Forelimb muscle (tissue), 1 donor: ENCODE data around the gene IGLL5. TPM values are rescaled to one million over a fixed set of nuclear protein-coding genes. Genes with fewer than 3 reads are reported as not detected.

Source experiments
- DNase-seq: peaks from one replicate; pipeline ENCODE4 v3.0.0-alpha.2; 2013; ENCODE audit warnings: low read depth
- polyA plus RNA-seq: library from polyadenylated mRNA; unstranded; fragments of 120-200 nt; gene quantifications from one replicate; pipeline ENCODE4 v1.2.1, GENCODE V29; 2013; ENCODE audit not compliant: insufficient read length

The IGLL5 gene
- polyA plus RNA-seq, 1 donor = not detected

DNA sequence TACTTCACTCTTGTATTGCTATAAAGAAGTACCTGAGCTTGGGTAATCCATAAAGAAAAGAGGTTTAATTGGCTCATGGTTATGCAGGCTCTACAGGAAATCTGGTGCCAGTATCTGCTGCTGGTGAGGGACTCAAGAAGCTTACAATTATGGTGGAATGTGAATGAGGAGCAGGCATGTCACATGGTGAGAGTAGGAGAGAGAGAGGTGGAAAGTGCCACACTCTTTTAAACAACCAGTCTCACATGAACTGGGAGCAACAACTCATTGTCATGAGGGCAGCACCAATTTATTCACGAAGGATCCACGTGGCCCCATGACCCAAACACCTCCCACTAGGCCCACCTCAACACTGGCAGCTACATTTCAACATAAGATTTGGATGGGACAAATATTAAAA lies 24.6 kb upstream of the IGLL5 start:
- no peak for DNase-seq

DNA sequence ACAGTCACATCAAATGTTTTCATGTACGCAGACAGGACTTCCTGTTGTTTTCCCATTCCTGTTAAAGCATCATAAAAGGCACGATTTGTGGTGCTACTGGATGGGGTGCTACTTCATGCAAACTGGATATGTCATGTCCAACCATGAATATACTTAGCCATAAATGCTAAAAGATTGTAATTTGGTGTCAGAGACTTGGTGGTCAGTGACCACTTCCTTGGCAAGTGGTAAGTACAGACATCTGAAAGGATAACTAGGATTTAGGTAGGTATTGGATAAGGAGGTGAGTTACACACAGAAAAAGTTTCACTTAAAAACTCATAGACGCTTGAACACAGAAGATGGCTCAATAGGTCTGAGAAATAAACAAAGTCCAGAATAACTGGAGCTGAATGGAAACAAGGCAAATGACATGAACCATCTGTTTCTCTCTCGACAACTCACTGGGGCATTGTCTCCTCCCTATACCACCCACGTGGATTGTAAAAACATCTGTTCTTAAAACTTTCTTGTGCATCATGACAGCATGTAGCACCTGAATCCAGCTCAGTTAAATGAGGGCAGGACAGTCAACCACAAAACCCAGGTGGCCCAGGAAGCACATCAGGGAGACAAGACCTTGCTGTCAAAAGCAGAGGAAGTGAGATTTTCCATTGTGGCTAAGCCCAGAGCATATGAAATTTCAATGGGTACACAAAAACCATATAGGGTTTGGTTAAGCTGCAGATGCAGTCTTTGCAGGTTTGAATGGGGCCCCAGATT lies 22.1 kb upstream of the IGLL5 start:
- no peak for DNase-seq

DNA sequence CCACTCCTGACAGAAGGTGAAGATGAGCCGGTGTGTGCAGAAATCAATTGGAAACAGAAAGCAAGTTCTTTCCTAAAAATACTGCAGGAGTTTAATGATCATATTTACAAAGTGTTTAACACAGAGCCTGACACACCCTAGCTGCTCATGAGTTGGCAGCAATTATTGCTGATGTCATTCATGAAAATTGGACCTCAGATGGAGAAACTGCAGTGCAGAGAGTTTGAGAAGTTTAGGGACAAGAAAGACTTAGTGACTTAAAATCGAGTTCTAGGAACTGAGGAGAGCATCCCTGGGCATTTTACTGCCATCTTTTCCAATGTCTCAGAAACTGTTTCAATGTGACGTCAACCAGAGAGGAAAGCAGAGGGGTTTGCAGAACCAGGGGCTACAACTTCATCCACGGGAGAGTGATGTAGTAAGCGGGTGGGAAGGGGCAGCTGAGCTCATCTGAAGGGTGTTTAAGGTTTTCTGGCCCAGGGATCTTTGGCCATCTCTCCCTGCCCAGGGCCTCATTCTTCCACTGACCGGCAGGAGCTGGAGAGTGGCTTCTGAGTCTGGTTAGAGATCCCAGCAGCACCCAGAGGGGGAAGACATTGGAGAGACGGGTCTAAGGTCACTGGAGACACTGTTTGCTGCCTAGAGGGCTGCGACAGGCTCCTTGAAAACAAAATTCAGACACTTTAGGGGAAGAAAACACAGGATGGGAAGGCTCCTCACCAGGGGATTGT lies 21.1 kb upstream of the IGLL5 start:
- DNase-seq = peak; percentile 54

- no peak for DNase-seq
Measured at GRCh38 chr22:22867996-22868715, 19.5 kb upstream of the IGLL5 start.

DNA sequence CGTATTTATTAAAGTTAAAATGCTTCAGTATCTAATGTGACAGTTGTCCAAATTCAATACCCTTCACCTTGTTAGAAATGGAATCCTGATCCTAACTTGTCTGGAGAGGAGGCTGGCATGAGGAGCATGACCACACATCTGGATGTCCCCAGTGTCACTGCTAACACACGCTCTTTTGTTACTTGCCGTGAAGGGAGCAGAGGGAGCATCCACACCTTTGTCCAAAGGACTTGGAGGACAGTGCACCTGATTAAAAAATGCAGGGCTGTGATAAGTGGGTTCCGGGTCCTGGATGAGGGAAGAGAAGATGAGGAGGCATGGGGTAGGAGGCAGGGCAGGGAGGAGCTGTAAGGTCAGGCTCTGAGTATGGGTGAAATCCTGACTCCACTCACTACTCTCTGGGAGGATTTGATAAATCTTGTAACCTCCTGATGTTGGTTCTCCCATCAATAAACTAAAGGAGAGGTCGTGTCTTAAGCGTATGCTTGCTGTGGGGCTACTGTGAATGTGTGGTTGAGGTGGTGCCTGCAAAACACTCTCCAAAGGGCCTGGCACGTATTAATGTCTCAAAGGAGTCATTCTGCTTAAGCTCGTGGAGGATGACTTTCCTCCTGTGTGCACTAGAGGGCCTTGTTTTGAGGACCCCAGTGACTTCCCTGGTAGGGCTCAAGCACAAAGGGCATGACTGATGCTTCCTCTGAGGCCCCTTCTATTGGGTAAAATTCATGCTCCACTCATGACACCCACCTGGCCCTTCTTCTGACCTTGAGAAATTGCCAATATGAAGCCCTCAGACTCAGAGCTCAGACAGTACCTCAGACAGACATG lies 16.8 kb upstream of the IGLL5 start:
- no peak for DNase-seq

DNA sequence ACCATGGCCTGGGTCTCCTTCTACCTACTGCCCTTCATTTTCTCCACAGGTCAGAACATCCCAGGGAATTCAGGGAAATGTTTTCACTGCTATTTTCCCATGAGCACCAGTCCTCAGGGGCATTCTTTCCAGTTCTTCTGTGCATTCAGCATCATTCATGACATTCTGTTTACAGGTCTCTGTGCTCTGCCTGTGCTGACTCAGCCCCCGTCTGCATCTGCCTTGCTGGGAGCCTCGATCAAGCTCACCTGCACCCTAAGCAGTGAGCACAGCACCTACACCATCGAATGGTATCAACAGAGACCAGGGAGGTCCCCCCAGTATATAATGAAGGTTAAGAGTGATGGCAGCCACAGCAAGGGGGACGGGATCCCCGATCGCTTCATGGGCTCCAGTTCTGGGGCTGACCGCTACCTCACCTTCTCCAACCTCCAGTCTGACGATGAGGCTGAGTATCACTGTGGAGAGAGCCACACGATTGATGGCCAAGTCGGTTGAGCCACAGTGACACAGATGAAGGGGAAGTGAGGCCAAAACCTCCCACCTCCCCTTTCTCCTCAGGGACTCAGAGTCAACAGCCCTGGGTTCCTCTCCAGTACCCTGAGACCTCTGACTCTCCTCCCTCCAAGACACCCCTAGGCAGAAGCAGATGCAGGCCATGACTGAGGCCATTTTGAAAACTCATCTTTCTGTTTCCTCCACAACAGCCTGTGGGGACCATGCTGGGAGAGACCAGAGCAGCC lies 15.9 kb upstream of the IGLL5 start:
- DNase-seq = no peak

DNA sequence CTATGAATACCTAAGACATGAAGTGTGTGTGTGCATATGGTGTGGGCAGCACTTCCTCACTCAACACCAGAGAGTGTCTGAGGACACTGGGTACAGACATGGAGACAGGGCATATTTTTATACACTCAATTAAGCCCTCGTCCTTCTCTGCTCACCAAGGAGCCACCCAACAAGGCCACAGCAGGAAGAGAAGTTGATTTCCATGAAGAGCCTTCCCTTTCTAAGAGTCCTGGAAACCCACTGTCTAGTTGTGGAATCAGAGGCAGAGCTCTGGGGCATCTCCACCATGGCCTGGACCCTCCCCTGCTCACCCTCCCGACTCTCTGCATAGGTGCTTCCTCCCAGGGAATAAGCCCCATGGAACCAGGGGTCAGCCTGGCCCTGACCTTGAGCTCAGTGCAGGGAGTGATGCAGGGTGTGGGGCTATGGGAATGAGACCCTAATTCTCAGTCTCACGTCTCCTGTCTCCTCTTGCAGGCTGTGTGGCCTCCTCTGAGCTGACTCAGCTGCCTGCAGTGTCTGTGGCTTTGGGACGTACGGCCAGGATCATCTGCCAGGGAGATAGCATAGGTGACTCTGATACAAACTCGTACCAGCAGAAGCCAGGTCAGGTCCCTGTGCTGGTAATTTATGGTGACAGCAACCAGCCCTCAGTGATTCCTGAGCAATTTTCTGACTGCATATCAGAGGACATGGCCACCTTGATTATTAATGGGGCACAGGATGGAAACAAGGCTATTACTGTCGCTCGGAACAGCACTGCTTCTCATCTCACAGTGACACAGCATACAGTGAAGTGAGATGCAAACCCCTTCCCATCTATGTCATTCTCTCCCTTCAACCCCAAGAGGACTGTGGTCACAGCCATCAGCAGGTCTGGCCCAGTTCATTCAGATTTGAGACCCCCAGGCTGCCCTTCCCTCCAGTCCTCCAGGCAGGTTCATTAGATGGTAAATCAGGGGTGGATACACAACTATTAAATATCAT lies 14.6 kb upstream of the IGLL5 start:
- DNase-seq = no peak

GRCh38 chr22:22877523-22878210 lies 9.9 kb upstream of the IGLL5 start:
- DNase-seq = no peak

- no peak for DNase-seq
Measured at GRCh38 chr22:22878211-22878570, 9.4 kb upstream of the IGLL5 start.

- no peak for DNase-seq
Measured at GRCh38 chr22:22878801-22879674, 8.6 kb upstream of the IGLL5 start.

- no peak for DNase-seq
Measured at GRCh38 chr22:22879675-22880155, 7.9 kb upstream of the IGLL5 start.

- no peak for DNase-seq
Measured at GRCh38 chr22:22880645-22881044, 7.0 kb upstream of the IGLL5 start.

- no peak for DNase-seq
Measured at GRCh38 chr22:22881116-22882000, 6.3 kb upstream of the IGLL5 start.

DNA sequence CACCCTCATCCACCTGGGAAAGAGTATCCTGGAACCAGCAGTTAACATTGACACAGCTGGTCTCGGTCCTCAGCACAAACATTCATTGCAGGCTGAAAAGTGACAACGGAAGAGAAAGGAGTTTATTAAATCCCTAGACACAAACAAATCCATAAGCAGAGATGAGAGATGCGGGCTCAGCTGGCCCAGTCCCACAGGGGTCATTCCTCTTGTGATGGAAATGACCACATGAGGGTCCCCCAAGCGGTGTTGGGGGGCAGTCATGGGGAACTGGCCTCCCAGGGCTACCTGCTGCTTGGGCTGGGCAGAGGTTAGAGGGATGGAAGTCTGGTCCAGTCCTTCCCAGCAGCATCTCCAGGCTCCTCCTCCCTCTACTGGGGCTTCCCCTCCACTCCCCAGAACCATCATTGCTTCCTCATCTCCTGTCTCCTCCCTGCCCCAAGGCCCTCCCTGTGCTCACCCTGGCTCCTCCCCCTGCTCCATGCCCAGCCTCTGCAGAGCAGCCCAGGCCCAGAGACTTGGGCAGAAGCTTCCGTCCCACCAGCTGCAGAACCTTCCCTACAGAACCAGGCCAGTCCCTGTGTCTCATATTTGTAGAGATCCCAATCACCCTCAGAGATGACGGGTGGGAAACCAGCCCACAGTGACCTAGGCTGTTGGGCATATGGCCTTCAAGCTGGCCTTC lies 5.4 kb upstream of the IGLL5 start:
- DNase-seq = no peak

DNA sequence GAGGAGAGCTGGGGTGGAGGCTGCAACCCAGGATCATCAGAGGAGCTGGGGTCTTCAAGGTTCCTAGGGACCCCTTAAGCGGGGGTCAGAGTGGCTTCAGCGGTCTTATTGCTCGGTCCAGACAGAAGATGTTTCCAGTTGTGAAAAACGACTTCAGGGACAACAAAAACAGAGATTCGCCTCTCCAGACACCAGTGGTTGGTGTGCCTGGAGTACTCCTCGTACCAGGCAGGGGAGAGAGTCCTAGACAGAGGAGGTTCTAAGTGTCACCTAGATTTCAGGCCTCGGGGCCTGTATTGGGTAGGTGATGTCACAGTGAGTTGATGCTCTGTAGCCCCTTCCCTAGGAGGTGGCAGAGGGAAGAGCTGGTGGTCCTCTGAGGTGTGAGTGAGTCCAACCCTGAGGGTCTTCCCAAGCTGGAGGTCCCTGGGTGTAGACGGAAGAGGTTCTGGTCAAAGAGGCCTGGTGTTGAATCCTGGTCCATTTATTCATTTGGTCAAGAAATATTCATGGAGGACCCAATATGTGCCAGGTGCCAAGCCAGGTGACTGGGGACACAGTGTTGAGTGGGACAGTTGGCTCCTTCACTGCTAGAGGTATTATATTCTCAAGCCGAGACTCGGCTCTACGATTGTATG lies 4.4 kb upstream of the IGLL5 start:
- no peak for DNase-seq
